ENCODE results near the gene IPO4.

The IPO4 gene

DNA sequence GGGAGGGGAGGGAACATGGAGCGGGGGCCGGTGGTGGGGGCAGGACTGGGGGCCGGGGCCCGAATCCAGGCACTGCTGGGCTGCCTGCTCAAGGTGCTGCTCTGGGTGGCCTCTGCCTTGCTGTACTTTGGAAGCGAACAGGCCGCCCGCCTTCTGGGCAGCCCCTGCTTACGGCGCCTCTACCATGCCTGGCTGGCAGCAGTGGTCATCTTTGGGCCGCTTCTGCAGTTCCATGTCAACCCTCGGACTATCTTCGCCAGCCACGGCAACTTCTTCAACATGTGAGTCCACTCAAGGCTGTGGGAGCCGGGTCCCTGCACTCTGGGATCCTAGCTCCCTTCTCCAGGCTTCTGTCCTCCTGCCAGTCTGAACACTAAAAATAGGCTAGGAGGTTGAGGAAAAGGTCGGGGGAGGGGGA, 57.1 kb downstream of the IPO4 start:
- H3K79me2 ChIP-seq (ENCODE audit: control insufficient read depth, low read length): peaks cover 4% of the 10 kb centered on the region
- H3K27ac ChIP-seq (ENCODE audit: low read depth, low read length): no peak overlapping the region
- H3K36me3 ChIP-seq (ENCODE audit: control insufficient read depth, low read length): no peaks in the 10 kb centered on the region

DNA sequence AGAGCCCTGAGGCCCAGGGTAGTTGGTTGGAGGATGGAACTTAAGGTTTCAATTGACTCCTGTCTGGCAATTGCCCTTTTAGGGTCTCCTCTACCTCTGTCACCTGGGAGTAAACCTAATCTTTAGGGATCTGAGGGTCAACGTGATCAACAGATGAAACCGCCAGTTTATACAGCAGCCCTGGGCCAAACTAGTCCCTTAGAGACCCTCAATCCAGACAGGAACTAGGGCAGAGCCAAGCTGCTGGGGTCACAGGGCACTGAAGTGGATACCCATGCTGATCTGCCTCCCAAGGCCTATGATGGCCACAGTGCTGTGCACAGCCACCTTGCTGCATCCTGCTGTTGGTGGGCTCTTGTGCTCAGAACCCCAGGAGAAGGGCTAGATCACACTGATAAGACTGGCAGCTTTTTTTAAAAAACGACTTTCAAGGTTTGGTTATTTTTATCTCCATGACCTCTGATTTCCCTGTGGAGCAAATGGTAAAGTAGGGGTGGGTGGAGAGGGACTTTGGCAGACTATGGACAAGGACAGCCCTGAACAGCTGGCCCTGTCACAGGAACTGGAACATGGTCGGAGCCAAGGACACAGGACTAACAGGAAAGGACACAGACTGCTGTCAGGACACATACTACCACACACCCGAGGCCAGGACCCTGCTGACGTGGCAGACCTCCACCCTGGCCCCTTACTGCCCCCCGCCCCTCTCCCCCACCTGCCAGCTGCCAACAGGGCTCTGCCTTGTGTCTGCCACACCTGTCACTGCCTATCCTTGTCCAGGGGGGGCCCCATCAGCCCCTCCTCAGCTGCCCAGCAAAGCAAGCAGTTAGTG, 57.7 kb downstream of the IPO4 start:
- H3K9me3 ChIP-seq (ENCODE audit: control insufficient read depth, insufficient read depth, low read length): no peaks in the 10 kb centered on the region

More for the DNA sequence above, 57.1 kb downstream of the IPO4 start:
- Histone ChIP-seq H3K27me3 (ENCODE audit: control insufficient read depth, low read length) (no peaks in the 10 kb centered on the region), H3F3A (ENCODE audit: control insufficient read depth, insufficient read depth) (peaks cover 11% of the 10 kb centered on the region), H3K4me2 (ENCODE audit: low read length) (no peak overlapping the region), H3K9me3 (ENCODE audit: control insufficient read depth, insufficient read depth, low read length) (no peaks in the 10 kb centered on the region), H3K4me1 (ENCODE audit: control insufficient read depth, low read length) (peaks cover 25% of the 10 kb centered on the region), H4K20me1 (ENCODE audit: control insufficient read depth, insufficient read depth, low read depth, low read length) (no peaks in the 10 kb centered on the region), H3K4me3 (ENCODE audit: low read length) (no peak overlapping the region), H3K9me2 (replicated peaks; ENCODE audit: control insufficient read depth, low read length) (no peaks in the 10 kb centered on the region)
- TF ChIP-seq, protein P1, sequence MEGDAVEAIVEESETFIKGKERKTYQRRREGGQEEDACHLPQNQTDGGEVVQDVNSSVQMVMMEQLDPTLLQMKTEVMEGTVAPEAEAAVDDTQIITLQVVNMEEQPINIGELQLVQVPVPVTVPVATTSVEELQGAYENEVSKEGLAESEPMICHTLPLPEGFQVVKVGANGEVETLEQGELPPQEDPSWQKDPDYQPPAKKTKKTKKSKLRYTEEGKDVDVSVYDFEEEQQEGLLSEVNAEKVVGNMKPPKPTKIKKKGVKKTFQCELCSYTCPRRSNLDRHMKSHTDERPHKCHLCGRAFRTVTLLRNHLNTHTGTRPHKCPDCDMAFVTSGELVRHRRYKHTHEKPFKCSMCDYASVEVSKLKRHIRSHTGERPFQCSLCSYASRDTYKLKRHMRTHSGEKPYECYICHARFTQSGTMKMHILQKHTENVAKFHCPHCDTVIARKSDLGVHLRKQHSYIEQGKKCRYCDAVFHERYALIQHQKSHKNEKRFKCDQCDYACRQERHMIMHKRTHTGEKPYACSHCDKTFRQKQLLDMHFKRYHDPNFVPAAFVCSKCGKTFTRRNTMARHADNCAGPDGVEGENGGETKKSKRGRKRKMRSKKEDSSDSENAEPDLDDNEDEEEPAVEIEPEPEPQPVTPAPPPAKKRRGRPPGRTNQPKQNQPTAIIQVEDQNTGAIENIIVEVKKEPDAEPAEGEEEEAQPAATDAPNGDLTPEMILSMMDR (IDR thresholded peaks at IDR 0.05; ENCODE audit: low read depth, low read length, poor library complexity, severe bottlenecking): no peak
- TF ChIP-seq EZH2phosphoT487 (IDR thresholded peaks at IDR 0.05; ENCODE audit: borderline replicate concordance, low read length): no peak

DNA sequence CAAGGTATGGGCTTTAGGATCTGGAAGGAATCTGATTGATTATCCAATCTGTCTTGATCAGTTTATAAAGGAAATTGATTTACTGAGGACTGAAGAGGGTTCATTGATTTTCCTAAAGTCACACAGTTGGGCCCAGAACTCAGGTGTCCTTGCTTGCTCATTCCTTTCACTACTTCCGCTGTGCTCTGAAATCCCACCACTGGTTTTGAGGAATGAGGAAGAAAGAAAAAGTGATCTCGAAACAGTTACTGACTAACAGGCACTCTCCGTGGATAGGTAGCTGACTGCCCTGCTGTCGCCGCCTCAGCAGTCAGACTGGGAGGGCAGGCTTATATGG, 58.3 kb downstream of the IPO4 start, which contains the start of gene FITM1:
Gene FITM1, plus strand, starts transcription at position 280 of the 337 bp plus-strand sequence. CDS start 905 bp downstream, outside the sequence.
- no peak within 1 kb of the TSS for H3K4me2 ChIP-seq (ENCODE audit: low read length)
- peaks cover 11% of the 10 kb centered on the region for H3F3A ChIP-seq (ENCODE audit: control insufficient read depth, insufficient read depth)
- no peaks in the 10 kb centered on the region for H3K27me3 ChIP-seq (ENCODE audit: control insufficient read depth, low read length)
- H3K79me2 ChIP-seq (ENCODE audit: control insufficient read depth, low read length): no peaks in the 10 kb centered on the region
- H3K36me3 ChIP-seq (ENCODE audit: control insufficient read depth, low read length): no peaks in the 10 kb centered on the region
- H3K4me3 ChIP-seq (ENCODE audit: low read length): no peak within 1 kb of the TSS
- no peaks in the 10 kb centered on the region for H4K20me1 ChIP-seq (ENCODE audit: control insufficient read depth, insufficient read depth, low read depth, low read length)
- no peak within 1 kb of the TSS for H3K27ac ChIP-seq (ENCODE audit: low read depth, low read length)
- no peak for TF ChIP-seq EZH2phosphoT487 (IDR thresholded peaks at IDR 0.05; ENCODE audit: borderline replicate concordance, low read length)
- TF ChIP-seq, protein P1 (IDR thresholded peaks at IDR 0.05; ENCODE audit: low read depth, low read length, poor library complexity, severe bottlenecking): no peak
- H3K9me2 ChIP-seq (replicated peaks; ENCODE audit: control insufficient read depth, low read length): no peaks in the 10 kb centered on the region
- H3K4me1 ChIP-seq (ENCODE audit: control insufficient read depth, low read length): peaks cover 20% of the 10 kb centered on the region
- H3K9me3 ChIP-seq (ENCODE audit: control insufficient read depth, insufficient read depth, low read length): no peaks in the 10 kb centered on the region

More for the DNA sequence above, 57.7 kb downstream of the IPO4 start:
- Histone ChIP-seq H3K4me1 (ENCODE audit: control insufficient read depth, low read length) (peaks cover 24% of the 10 kb centered on the region), H3K79me2 (ENCODE audit: control insufficient read depth, low read length) (no peaks in the 10 kb centered on the region), H3K4me2 (ENCODE audit: low read length) (no peak overlapping the region), H3K27me3 (ENCODE audit: control insufficient read depth, low read length) (no peaks in the 10 kb centered on the region), H3K27ac (ENCODE audit: low read depth, low read length) (no peak overlapping the region), H3K36me3 (ENCODE audit: control insufficient read depth, low read length) (no peaks in the 10 kb centered on the region), H3K9me2 (replicated peaks; ENCODE audit: control insufficient read depth, low read length) (no peaks in the 10 kb centered on the region), H4K20me1 (ENCODE audit: control insufficient read depth, insufficient read depth, low read depth, low read length) (no peaks in the 10 kb centered on the region), H3K4me3 (ENCODE audit: low read length) (no peak overlapping the region), H3F3A (ENCODE audit: control insufficient read depth, insufficient read depth) (peaks cover 11% of the 10 kb centered on the region)
- TF ChIP-seq, protein P1 (IDR thresholded peaks at IDR 0.05; ENCODE audit: low read depth, low read length, poor library complexity, severe bottlenecking): no peak
- no peak for TF ChIP-seq EZH2phosphoT487 (IDR thresholded peaks at IDR 0.05; ENCODE audit: borderline replicate concordance, low read length)

All from DOHH2 (cell line).